Ectodermal cell (in vitro differentiated cells): ENCODE measurements around the gene SLC49A3. TPM values are rescaled to one million over a fixed set of nuclear protein-coding genes. Genes with fewer than 3 reads are reported as not detected.
"Not testable (repeated sequence)": the region's sequence is repeated elsewhere in the genome, so short reads cannot be mapped to it uniquely, and the experiment has no call there.

Source experiments
- H3K27ac ChIP-seq: 2 replicates; pipeline ENCODE4 v1.7.0; 2013; ENCODE audit warnings: mild to moderate bottlenecking, low read depth, low read length; ENCODE audit not compliant: insufficient read depth, poor library complexity, severe bottlenecking
- H3K27me3 ChIP-seq: 2 replicates; pipeline ENCODE4 v1.7.0; 2013; ENCODE audit warnings: mild to moderate bottlenecking, low read length; ENCODE audit not compliant: insufficient read depth, control insufficient read depth, poor library complexity, severe bottlenecking
- H3K36me3 ChIP-seq: one replicate; pipeline ENCODE4 v1.7.0; 2013; ENCODE audit warnings: low read length; ENCODE audit not compliant: control insufficient read depth, insufficient read depth
- H3K4me1 ChIP-seq: one replicate; pipeline ENCODE4 v1.7.0; 2013; ENCODE audit warnings: low read length; ENCODE audit not compliant: control insufficient read depth, insufficient read depth
- H3K4me3 ChIP-seq: 2 replicates; pipeline ENCODE4 v1.7.0; 2013; ENCODE audit warnings: low read depth, low read length, control low read depth; ENCODE audit not compliant: insufficient read depth
- H3K9me3 ChIP-seq: 2 replicates; pipeline ENCODE4 v1.7.0; 2013; ENCODE audit warnings: mild to moderate bottlenecking, low read length, moderate library complexity; ENCODE audit not compliant: control insufficient read depth
- WGBS, 2 experiments: methylation state at CpG; one replicate each; pipeline ENCODE4 v1.1.7; 2013; ENCODE audit warnings: missing lambda C conversion rate in 2 of 2; 5-methylcytosine and 5-hydroxymethylcytosine counted together
- polyA plus RNA-seq, 4 experiments: library from polyadenylated mRNA; stranded (reverse); fragments of 50-300 nt; gene quantifications; one replicate each; pipeline ENCODE4 v1.2.3, GENCODE V29; 2013

Gene SLC49A3
- polyA plus RNA-seq (2013, experiment 1 of 4), result 1.7 TPM
- polyA plus RNA-seq (2013, experiment 2 of 4), result 1.3 TPM
- 0.69 TPM for polyA plus RNA-seq (2013, experiment 3 of 4)
- 1.5 TPM for polyA plus RNA-seq (2013, experiment 4 of 4)

- no peak within 1 kb of the TSS for H3K27ac ChIP-seq
Measured at GRCh38 chr4:688854-689681, at the start of gene SLC49A3. TSS of gene SLC49A3 (minus strand) at chr4:689151. CDS start at chr4:689127, 24 bp downstream.

GRCh38 chr4:736561-736960 lies 47.6 kb upstream of the SLC49A3 start:
- not testable (repeated sequence) for H3K4me1 ChIP-seq, H3K9me3 ChIP-seq, H3K27ac ChIP-seq, H3K27me3 ChIP-seq, H3K4me3 ChIP-seq
- 98% methylated on average over 31 to 32 of the region's 34 CpGs for WGBS, 2 experiments
- H3K36me3 ChIP-seq, result peaks cover 51% of the 10 kb centered on the region

More at GRCh38 chr4:688854-689681, at the start of gene SLC49A3:
- Histone ChIP-seq H3K27me3 (peaks cover 10% of the 10 kb centered on the region), H3K9me3 (no peaks in the 10 kb centered on the region), H3K4me1 (peaks cover 23% of the 10 kb centered on the region), H3K36me3 (no peaks in the 10 kb centered on the region), H3K4me3 (peak within 1 kb of the TSS; percentile 33)
- 11% methylated on average over 59 of the region's 59 CpGs for WGBS, 2 experiments

GRCh38 chr4:735583-735982 lies 46.6 kb upstream of the SLC49A3 start:
- 96% methylated on average over 8 of the region's 8 CpGs for WGBS, 2 experiments
- Histone ChIP-seq H3K27ac (no peak overlapping the region), H3K36me3 (peaks cover 56% of the 10 kb centered on the region), H3K27me3 (no peaks in the 10 kb centered on the region), H3K9me3 (no peaks in the 10 kb centered on the region), H3K4me1 (no peaks in the 10 kb centered on the region), H3K4me3 (no peak overlapping the region)

GRCh38 chr4:734951-735350 lies 46.0 kb upstream of the SLC49A3 start:
- Histone ChIP-seq H3K4me3 (no peak overlapping the region), H3K27ac (no peak overlapping the region), H3K27me3 (no peaks in the 10 kb centered on the region), H3K36me3 (peaks cover 56% of the 10 kb centered on the region), H3K4me1 (no peaks in the 10 kb centered on the region), H3K9me3 (no peaks in the 10 kb centered on the region)
- 91 to 95% methylated on average over 9 of the region's 9 CpGs for WGBS, 2 experiments

- Histone ChIP-seq H3K27ac (no peak overlapping the region), H3K36me3 (peaks cover 50% of the 10 kb centered on the region), H3K9me3 (no peaks in the 10 kb centered on the region), H3K27me3 (no peaks in the 10 kb centered on the region), H3K4me1 (no peaks in the 10 kb centered on the region), H3K4me3 (no peak overlapping the region)
- 93 to 97% methylated on average over 9 of the region's 9 CpGs for WGBS, 2 experiments
Measured at GRCh38 chr4:734075-734474, 45.1 kb upstream of the SLC49A3 start.

GRCh38 chr4:733631-733980 lies 44.7 kb upstream of the SLC49A3 start:
- Histone ChIP-seq H3K4me3 (no peak overlapping the region), H3K36me3 (peaks cover 46% of the 10 kb centered on the region), H3K4me1 (no peaks in the 10 kb centered on the region), H3K9me3 (no peaks in the 10 kb centered on the region), H3K27me3 (no peaks in the 10 kb centered on the region), H3K27ac (no peak overlapping the region)
- WGBS, 2 experiments, result 95 to 97% methylated on average over 18 of the region's 18 CpGs

- H3K27me3 ChIP-seq, result no peaks in the 10 kb centered on the region
- WGBS, 2 experiments, result 96% methylated on average over 32 of the region's 32 CpGs
- H3K9me3 ChIP-seq, result no peaks in the 10 kb centered on the region
- H3K4me3 ChIP-seq, result no peak overlapping the region
- H3K36me3 ChIP-seq, result peaks cover 42% of the 10 kb centered on the region
- H3K4me1 ChIP-seq, result no peaks in the 10 kb centered on the region
- H3K27ac ChIP-seq, result no peak overlapping the region
Measured at GRCh38 chr4:732911-733630, 44.1 kb upstream of the SLC49A3 start.

GRCh38 chr4:732486-732885 lies 43.5 kb upstream of the SLC49A3 start:
- Histone ChIP-seq H3K4me3 (no peak overlapping the region), H3K4me1 (no peaks in the 10 kb centered on the region), H3K27me3 (no peaks in the 10 kb centered on the region), H3K27ac (no peak overlapping the region), H3K9me3 (no peaks in the 10 kb centered on the region), H3K36me3 (peaks cover 38% of the 10 kb centered on the region)
- 95 to 97% methylated on average over 20 of the region's 20 CpGs for WGBS, 2 experiments

GRCh38 chr4:731954-732353 lies 43.0 kb upstream of the SLC49A3 start:
- not testable (repeated sequence) for H3K4me3 ChIP-seq, H3K4me1 ChIP-seq, H3K27me3 ChIP-seq, H3K27ac ChIP-seq, H3K9me3 ChIP-seq
- WGBS, 2 experiments, result 92 to 94% methylated on average over 23 to 26 of the region's 27 CpGs
- H3K36me3 ChIP-seq, result peaks cover 38% of the 10 kb centered on the region
